ENCODE measurements around the gene LSP1.

DNA sequence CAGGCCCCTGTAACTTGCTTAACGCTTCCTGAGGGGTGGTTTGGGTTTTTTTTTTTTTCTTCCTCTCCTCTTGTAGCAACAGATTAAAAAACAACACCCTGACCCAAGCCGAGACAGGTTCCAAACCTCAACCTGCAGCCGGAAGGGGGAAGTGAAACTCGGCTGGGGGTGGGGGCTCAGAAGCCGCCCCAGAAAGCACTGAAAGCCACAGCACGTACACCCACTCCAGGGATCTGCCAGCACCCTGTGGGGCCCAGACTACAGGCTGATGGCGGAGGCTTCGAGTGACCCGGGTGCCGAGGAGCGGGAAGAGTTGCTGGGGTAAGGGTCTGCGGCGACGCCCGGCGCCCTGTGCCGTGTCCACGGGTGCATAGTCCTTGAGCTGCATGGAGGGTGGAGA is at the start of gene LSP1:
- TF ChIP-seq, protein P1, sequence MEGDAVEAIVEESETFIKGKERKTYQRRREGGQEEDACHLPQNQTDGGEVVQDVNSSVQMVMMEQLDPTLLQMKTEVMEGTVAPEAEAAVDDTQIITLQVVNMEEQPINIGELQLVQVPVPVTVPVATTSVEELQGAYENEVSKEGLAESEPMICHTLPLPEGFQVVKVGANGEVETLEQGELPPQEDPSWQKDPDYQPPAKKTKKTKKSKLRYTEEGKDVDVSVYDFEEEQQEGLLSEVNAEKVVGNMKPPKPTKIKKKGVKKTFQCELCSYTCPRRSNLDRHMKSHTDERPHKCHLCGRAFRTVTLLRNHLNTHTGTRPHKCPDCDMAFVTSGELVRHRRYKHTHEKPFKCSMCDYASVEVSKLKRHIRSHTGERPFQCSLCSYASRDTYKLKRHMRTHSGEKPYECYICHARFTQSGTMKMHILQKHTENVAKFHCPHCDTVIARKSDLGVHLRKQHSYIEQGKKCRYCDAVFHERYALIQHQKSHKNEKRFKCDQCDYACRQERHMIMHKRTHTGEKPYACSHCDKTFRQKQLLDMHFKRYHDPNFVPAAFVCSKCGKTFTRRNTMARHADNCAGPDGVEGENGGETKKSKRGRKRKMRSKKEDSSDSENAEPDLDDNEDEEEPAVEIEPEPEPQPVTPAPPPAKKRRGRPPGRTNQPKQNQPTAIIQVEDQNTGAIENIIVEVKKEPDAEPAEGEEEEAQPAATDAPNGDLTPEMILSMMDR (IDR thresholded peaks at IDR 0.05; ENCODE audit: poor library complexity), result no peak
- no peak for TF ChIP-seq EZH2phosphoT487 (IDR thresholded peaks at IDR 0.05; ENCODE audit: low read depth, severe bottlenecking, unreplicated experiment)
